HG03097 (cell line): Measurements from ENCODE around the gene UGDH.
"Not testable (repeated sequence)": the region's sequence is repeated elsewhere in the genome, so short reads cannot be mapped to it uniquely, and the experiment has no call there.

ENCODE experiments used
- ATAC-seq: cut with Tn5 transposase; IDR thresholded peaks from one replicate; pipeline ENCODE4 v1.9.1; 2021; ENCODE audit not compliant: unreplicated experiment, low FRiP score

UGDH gene

GRCh38 chr4:39530682-39531081 is 3.4 kb upstream of the UGDH start:
- no peak for ATAC-seq

GRCh38 chr4:39529534-39529933 is 2.3 kb upstream of the UGDH start:
- no peak for ATAC-seq

DNA sequence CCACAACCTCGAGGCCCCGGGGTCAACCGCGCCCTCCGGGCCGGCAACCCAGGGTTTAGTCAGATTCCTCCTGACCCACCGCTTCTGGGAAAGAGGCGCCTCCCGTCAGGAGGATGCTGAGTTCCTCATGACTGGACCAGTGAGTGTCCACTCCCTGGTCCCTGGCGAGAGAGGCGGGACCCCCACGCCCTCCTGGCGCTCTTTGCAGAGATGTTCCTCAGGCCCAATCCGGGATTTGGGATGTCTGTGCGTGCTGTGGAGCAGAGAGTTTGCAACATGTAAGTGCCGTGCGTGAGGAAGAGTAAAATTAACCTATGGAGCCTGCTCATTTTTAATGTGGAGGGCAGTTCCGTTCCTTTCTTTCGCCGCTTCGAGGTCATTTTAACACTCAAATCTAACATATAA is 824 bp upstream of the UGDH start:
- ATAC-seq, result no peak

- ATAC-seq, result no peak
These were observed 409 bp downstream of the UGDH start for GRCh38 chr4:39526765-39527295.

GRCh38 chr4:39525822-39526690 is 1.2 kb downstream of the UGDH start:
- ATAC-seq, result no peak

GRCh38 chr4:39524161-39524957 is 2.9 kb downstream of the UGDH start:
- no peak for ATAC-seq

DNA sequence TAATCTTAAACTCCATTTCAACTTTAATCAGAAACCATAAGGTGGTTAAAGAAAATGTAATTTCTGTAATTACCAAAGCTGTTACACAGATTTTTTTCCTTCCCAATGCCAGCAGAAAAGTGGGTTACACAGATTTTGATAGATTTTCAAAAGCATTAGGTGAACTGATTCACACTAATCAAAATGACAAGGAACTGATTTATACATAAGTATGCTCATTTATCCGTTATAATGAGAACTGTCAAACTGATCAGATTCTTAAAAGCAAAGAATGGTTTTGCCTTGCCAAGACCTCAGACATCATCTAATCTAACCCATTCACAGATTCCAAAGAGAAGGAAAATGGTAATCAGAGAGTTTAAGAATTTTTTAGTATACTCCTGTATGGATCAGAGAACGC is 5.2 kb downstream of the UGDH start:
- ATAC-seq, result no peak

DNA sequence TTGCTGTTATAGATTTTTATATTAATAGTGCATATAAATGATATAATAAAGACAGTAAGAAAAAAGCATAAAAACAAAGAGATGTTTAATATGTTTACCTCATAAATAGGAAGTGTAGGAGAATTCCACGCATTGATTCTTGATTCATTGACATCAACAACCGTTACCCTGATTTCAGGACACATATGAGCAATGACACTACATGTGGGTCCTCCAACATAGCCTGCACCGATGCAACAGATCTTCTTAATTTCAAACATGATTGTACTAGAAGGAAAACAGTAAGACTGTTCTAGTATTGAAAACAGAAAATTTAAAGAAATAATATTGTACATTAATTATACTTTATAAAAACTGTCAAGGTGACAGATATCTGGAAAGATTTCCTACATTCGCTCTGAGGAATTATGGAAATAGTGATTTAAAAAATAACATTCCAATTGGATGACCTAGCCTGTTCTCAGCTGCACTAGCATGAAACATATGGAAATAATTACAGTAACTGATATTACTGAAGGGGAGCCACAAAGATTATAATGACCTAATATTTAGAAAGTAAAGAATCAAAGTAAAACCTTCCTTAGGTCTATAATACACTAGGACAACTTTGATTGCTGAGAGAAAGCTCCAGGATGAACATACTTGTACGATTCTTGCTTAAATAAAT is 5.9 kb downstream of the UGDH start:
- no peak for ATAC-seq

- no peak for ATAC-seq
These were observed 8.8 kb downstream of the UGDH start for GRCh38 chr4:39518484-39518883.

GRCh38 chr4:39516407-39516966 is 10.8 kb downstream of the UGDH start:
- no peak for ATAC-seq

DNA sequence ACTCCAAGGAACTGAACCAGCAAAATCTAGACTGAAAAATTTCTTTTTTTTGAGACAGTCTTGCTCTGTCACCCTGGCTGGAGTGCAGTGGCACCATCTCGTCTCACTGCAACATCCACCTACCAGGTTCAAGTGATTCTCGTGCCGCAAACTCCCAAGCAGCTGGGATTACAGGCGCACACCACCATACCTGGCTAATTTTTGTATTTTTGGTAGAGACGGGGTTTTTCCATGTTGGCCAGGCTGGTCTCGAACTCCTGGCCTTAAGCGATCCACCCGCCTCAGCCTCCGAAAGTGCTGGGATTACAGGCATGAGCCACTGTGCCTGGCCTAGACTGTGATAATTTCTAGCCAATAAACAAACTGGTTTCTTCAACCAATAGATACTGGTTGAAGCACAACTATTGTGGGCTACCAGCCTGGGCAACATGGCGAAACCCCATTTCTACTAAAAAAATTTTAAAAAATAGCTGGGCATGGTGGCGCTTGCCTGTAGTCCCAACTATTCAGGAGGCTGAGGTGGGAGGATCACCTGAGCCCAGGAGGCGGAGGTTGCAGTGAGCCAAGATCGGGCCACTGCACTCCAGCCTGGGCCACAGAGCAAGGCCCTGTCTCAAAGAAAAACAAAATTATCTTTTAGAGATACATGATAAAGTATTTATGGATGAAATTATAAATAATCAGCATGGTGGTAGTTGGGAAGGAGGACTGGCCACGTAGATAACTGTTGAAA is 11.4 kb downstream of the UGDH start:
- ATAC-seq, result not testable (repeated sequence)

DNA sequence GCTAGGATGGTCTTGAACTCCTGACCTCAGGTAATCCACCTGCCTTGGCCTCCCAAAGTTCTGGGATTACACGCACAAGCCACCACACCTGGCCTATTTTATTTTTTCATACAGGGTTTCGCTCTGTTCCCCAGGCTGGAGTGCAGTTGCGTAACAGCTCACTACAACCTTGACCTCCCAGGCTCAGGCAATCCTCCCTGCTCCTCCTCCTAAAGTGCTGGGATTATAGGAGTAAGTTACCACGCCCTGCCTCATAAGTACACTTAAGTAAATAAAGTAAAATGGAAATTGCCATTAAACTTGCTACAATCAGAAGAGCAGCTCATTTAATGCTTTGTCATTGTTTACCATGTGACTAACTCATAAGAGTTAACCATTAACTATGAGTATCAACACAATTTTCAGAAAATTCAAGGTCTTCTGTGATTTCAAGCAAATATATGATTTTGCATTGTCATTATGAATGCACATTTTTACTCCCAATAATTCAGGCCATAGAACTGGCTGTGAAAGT is 12.3 kb downstream of the UGDH start:
- ATAC-seq, result no peak

DNA sequence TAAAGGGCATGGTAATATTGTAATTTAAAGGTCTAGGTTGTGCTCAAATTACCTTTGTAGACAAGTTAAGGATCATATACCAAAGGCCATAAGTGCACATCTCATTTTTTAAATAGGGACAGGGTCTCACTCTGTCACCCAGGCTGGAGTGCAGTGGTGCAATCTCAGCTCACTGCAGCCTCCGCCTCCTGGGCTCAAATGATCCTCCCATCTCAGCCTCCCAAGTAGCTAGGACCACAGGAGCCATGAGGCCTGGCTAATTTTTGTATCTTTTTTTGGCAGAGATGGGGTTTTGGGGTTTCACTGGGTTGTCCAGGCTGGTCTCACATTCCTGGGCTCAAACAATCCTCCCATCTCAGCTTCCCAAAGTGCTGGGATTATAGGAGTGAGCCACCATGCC is 13.0 kb downstream of the UGDH start:
- ATAC-seq, result not testable (repeated sequence)

GRCh38 chr4:39510348-39510929 is 16.8 kb downstream of the UGDH start:
- ATAC-seq, result no peak

DNA sequence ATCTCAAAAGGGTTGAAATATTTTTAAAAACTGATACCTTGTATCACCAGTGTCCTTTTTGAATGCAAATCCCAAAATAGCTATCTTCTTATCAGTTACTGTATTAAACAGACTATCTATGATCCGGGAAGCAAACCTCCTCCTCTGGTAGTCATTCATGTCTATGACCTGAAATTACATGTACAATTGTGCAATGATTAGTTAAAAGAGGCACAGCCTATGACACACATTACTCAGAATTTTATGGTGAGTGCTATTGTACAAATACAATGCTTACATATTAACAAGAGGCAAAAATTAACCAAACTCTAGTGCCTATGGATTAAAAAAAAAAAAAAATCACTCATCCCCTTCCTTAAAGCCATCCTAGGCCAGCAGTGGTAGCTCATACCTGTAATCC is 21.7 kb downstream of the UGDH start:
- no peak for ATAC-seq

DNA sequence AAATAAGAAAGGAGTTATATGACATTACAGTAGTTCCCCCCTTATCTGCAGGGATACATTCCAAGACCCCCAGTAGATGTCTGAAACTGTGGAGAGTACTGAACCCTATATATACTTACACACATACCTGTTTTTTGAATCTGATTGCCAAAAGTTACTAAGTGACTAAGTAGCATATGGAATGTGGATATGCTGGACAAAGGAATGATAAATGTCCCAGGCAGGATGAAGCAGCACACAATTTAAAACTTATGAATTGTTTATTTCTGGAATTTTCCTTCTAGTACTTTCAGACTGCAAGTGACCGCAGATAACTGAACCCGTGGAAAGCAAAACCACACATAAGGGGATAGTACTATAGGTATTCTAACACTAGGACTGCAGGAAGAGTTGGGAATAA is 22.7 kb downstream of the UGDH start:
- no peak for ATAC-seq

- ATAC-seq, result not testable (repeated sequence)
These were observed 24.6 kb downstream of the UGDH start for GRCh38 chr4:39502664-39503035.

GRCh38 chr4:39502019-39502663 is 25.1 kb downstream of the UGDH start:
- no peak for ATAC-seq

GRCh38 chr4:39498727-39499020 is 28.6 kb downstream of the UGDH start:
- no peak for ATAC-seq
